ENCODE data around the gene SLC22A23. TPM values are rescaled to one million over a fixed set of nuclear protein-coding genes. Genes with fewer than 3 reads are reported as not detected.

SLC22A23 gene
- total and polyA plus RNA-seq, 5 donors from 2014 or later = 0.24 to 6.3 (median 0.71) TPM

- DNase-seq (peak in 2 of 3 donors; percentile 1 to 28), ATAC-seq (ENCODE audit: low read depth in 2 of 2) (no peak)
- no peak overlapping the region for H3K27ac ChIP-seq (ENCODE audit: insufficient read depth, low read length, poor library complexity, severe bottlenecking)
- H3K4me3 ChIP-seq (ENCODE audit: low read depth, low read length) = peak overlapping the region; percentile 24
- Mint-ChIP-seq H3K4me3 (peak overlapping the region in 2 of 4 donors; percentile 23 to 28), H3K27ac (peak overlapping the region in 1 of 3 donors; percentile 17), H3K4me1 (peaks cover 5 to 35% (median 14%) of the 10 kb centered on the region in 4 donors), H3K36me3 (peaks cover 5% of the 10 kb centered on the region), H3K27me3 (peaks cover 13% of the 10 kb centered on the region), H3K9me3 (peaks cover 0 to 6% (median 0%) of the 10 kb centered on the region in 7 donors)
- H3K27me3 ChIP-seq (ENCODE audit: control insufficient read depth, insufficient read depth, low read length) = peaks cover 7% of the 10 kb centered on the region
- no peaks in the 10 kb centered on the region for H3K36me3 ChIP-seq (ENCODE audit: control insufficient read depth, insufficient read depth, low read length)
- no peaks in the 10 kb centered on the region for H3K9me3 ChIP-seq (ENCODE audit: control insufficient read depth in 2 of 2, low read length in 2 of 2)
- H3K4me1 ChIP-seq (ENCODE audit: control insufficient read depth, insufficient read depth, low read length, poor library complexity, severe bottlenecking) = no peaks in the 10 kb centered on the region
Observed at GRCh38 chr6:3449321-3449720, 7.5 kb downstream of the SLC22A23 start.

- no peaks in the 10 kb centered on the region for H3K36me3 ChIP-seq (ENCODE audit: control insufficient read depth, insufficient read depth, low read length)
- Mint-ChIP-seq H3K4me1 (peaks cover 5 to 39% (median 15%) of the 10 kb centered on the region in 4 donors), H3K36me3 (peaks cover 5% of the 10 kb centered on the region), H3K27ac (peak overlapping the region in 1 of 3 donors; percentile 29), H3K4me3 (no peak overlapping the region), H3K9me3 (peaks cover 0 to 6% (median 0%) of the 10 kb centered on the region in 7 donors), H3K27me3 (peaks cover 13% of the 10 kb centered on the region)
- H3K27me3 ChIP-seq (ENCODE audit: control insufficient read depth, insufficient read depth, low read length) = no peaks in the 10 kb centered on the region
- no peak overlapping the region for H3K4me3 ChIP-seq (ENCODE audit: low read depth, low read length)
- no peaks in the 10 kb centered on the region for H3K9me3 ChIP-seq (ENCODE audit: control insufficient read depth in 2 of 2, low read length in 2 of 2)
- DNase-seq (no peak), ATAC-seq (ENCODE audit: low read depth in 2 of 2) (no peak)
- H3K4me1 ChIP-seq (ENCODE audit: control insufficient read depth, insufficient read depth, low read length, poor library complexity, severe bottlenecking) = no peaks in the 10 kb centered on the region
- H3K27ac ChIP-seq (ENCODE audit: insufficient read depth, low read length, poor library complexity, severe bottlenecking) = no peak overlapping the region
Observed at GRCh38 chr6:3447005-3447404, 9.8 kb downstream of the SLC22A23 start.

- Histone ChIP-seq H3K9me3 (ENCODE audit: control insufficient read depth in 2 of 2, low read length in 2 of 2) (no peaks in the 10 kb centered on the region), H3K36me3 (ENCODE audit: control insufficient read depth, insufficient read depth, low read length) (no peaks in the 10 kb centered on the region), H3K27ac (ENCODE audit: insufficient read depth, low read length, poor library complexity, severe bottlenecking) (no peak overlapping the region), H3K27me3 (ENCODE audit: control insufficient read depth, insufficient read depth, low read length) (no peaks in the 10 kb centered on the region), H3K4me1 (ENCODE audit: control insufficient read depth, insufficient read depth, low read length, poor library complexity, severe bottlenecking) (no peaks in the 10 kb centered on the region), H3K4me3 (ENCODE audit: low read depth, low read length) (no peak overlapping the region)
- H3K27ac Mint-ChIP-seq = no peak overlapping the region
- peaks cover 13% of the 10 kb centered on the region for H3K27me3 Mint-ChIP-seq
- ATAC-seq (ENCODE audit: low read depth in 2 of 2) (no peak), DNase-seq (no peak)
- peaks cover 5 to 31% (median 15%) of the 10 kb centered on the region in 4 donors for H3K4me1 Mint-ChIP-seq
- peaks cover 0 to 6% (median 0%) of the 10 kb centered on the region in 7 donors for H3K9me3 Mint-ChIP-seq
- H3K36me3 Mint-ChIP-seq = peaks cover 5% of the 10 kb centered on the region
- H3K4me3 Mint-ChIP-seq = no peak overlapping the region
Observed at GRCh38 chr6:3446184-3446583, 10.7 kb downstream of the SLC22A23 start.

GRCh38 chr6:3444276-3445088, 12.4 kb downstream of the SLC22A23 start:
- peaks cover 8% of the 10 kb centered on the region for H3K36me3 Mint-ChIP-seq
- H3K9me3 Mint-ChIP-seq = peaks cover 0 to 2% (median 0%) of the 10 kb centered on the region in 7 donors
- no peaks in the 10 kb centered on the region for H3K36me3 ChIP-seq (ENCODE audit: control insufficient read depth, insufficient read depth, low read length)
- H3K27ac ChIP-seq (ENCODE audit: insufficient read depth, low read length, poor library complexity, severe bottlenecking) = no peak overlapping the region
- DNase-seq (no peak), ATAC-seq (ENCODE audit: low read depth in 2 of 2) (no peak)
- peaks cover 12% of the 10 kb centered on the region for H3K27me3 Mint-ChIP-seq
- no peaks in the 10 kb centered on the region for H3K4me1 ChIP-seq (ENCODE audit: control insufficient read depth, insufficient read depth, low read length, poor library complexity, severe bottlenecking)
- no peak overlapping the region for H3K4me3 ChIP-seq (ENCODE audit: low read depth, low read length)
- H3K4me3 Mint-ChIP-seq = no peak overlapping the region
- H3K9me3 ChIP-seq (ENCODE audit: control insufficient read depth in 2 of 2, low read length in 2 of 2) = no peaks in the 10 kb centered on the region
- H3K27ac Mint-ChIP-seq = no peak overlapping the region
- no peaks in the 10 kb centered on the region for H3K27me3 ChIP-seq (ENCODE audit: control insufficient read depth, insufficient read depth, low read length)
- peaks cover 5 to 25% (median 10%) of the 10 kb centered on the region in 4 donors for H3K4me1 Mint-ChIP-seq

- no peak for DNase-seq
- Mint-ChIP-seq H3K4me1 (peaks cover 0 to 15% (median 4%) of the 10 kb centered on the region in 4 donors), H3K9me3 (no peaks in the 10 kb centered on the region), H3K27ac (no peak overlapping the region), H3K4me3 (no peak overlapping the region), H3K27me3 (no peaks in the 10 kb centered on the region), H3K36me3 (peaks cover 6% of the 10 kb centered on the region)
- no peaks in the 10 kb centered on the region for H3K27me3 ChIP-seq (ENCODE audit: control insufficient read depth, insufficient read depth, low read length)
- no peaks in the 10 kb centered on the region for H3K4me1 ChIP-seq (ENCODE audit: control insufficient read depth, insufficient read depth, low read length, poor library complexity, severe bottlenecking)
- no peak overlapping the region for H3K4me3 ChIP-seq (ENCODE audit: low read depth, low read length)
- no peak overlapping the region for H3K27ac ChIP-seq (ENCODE audit: insufficient read depth, low read length, poor library complexity, severe bottlenecking)
- H3K9me3 ChIP-seq (ENCODE audit: control insufficient read depth in 2 of 2, low read length in 2 of 2) = no peaks in the 10 kb centered on the region
- no peaks in the 10 kb centered on the region for H3K36me3 ChIP-seq (ENCODE audit: control insufficient read depth, insufficient read depth, low read length)
- no peak for ATAC-seq (ENCODE audit: low read depth in 2 of 2)
Observed at GRCh38 chr6:3443221-3443515, 13.7 kb downstream of the SLC22A23 start.

GRCh38 chr6:3442431-3443220, 14.2 kb downstream of the SLC22A23 start:
- peak overlapping the region in 1 of 3 donors; percentile 2 for H3K27ac Mint-ChIP-seq
- H3K4me1 Mint-ChIP-seq = peaks cover 0 to 15% (median 4%) of the 10 kb centered on the region in 4 donors
- H3K27me3 Mint-ChIP-seq = no peaks in the 10 kb centered on the region
- H3K36me3 Mint-ChIP-seq = peaks cover 6% of the 10 kb centered on the region
- DNase-seq (no peak), ATAC-seq (ENCODE audit: low read depth in 2 of 2) (no peak)
- H3K9me3 ChIP-seq (ENCODE audit: control insufficient read depth in 2 of 2, low read length in 2 of 2) = no peaks in the 10 kb centered on the region
- no peaks in the 10 kb centered on the region for H3K27me3 ChIP-seq (ENCODE audit: control insufficient read depth, insufficient read depth, low read length)
- no peak overlapping the region for H3K27ac ChIP-seq (ENCODE audit: insufficient read depth, low read length, poor library complexity, severe bottlenecking)
- H3K4me3 Mint-ChIP-seq = no peak overlapping the region
- H3K9me3 Mint-ChIP-seq = no peaks in the 10 kb centered on the region
- no peaks in the 10 kb centered on the region for H3K36me3 ChIP-seq (ENCODE audit: control insufficient read depth, insufficient read depth, low read length)
- no peaks in the 10 kb centered on the region for H3K4me1 ChIP-seq (ENCODE audit: control insufficient read depth, insufficient read depth, low read length, poor library complexity, severe bottlenecking)
- no peak overlapping the region for H3K4me3 ChIP-seq (ENCODE audit: low read depth, low read length)

- Mint-ChIP-seq H3K36me3 (peaks cover 10% of the 10 kb centered on the region), H3K4me1 (peaks cover 0 to 9% (median 1%) of the 10 kb centered on the region in 4 donors), H3K9me3 (no peaks in the 10 kb centered on the region), H3K27ac (no peak overlapping the region), H3K27me3 (peaks cover 5% of the 10 kb centered on the region), H3K4me3 (no peak overlapping the region)
- H3K36me3 ChIP-seq (ENCODE audit: control insufficient read depth, insufficient read depth, low read length) = no peaks in the 10 kb centered on the region
- no peak for DNase-seq
- no peak overlapping the region for H3K27ac ChIP-seq (ENCODE audit: insufficient read depth, low read length, poor library complexity, severe bottlenecking)
- ATAC-seq (ENCODE audit: low read depth in 2 of 2) = no peak
- H3K4me1 ChIP-seq (ENCODE audit: control insufficient read depth, insufficient read depth, low read length, poor library complexity, severe bottlenecking) = no peaks in the 10 kb centered on the region
- H3K27me3 ChIP-seq (ENCODE audit: control insufficient read depth, insufficient read depth, low read length) = no peaks in the 10 kb centered on the region
- H3K4me3 ChIP-seq (ENCODE audit: low read depth, low read length) = no peak overlapping the region
- no peaks in the 10 kb centered on the region for H3K9me3 ChIP-seq (ENCODE audit: control insufficient read depth in 2 of 2, low read length in 2 of 2)
Observed at GRCh38 chr6:3440911-3441310, 15.9 kb downstream of the SLC22A23 start.
